ENCODE measurements around the gene ANKK1.

DNA sequence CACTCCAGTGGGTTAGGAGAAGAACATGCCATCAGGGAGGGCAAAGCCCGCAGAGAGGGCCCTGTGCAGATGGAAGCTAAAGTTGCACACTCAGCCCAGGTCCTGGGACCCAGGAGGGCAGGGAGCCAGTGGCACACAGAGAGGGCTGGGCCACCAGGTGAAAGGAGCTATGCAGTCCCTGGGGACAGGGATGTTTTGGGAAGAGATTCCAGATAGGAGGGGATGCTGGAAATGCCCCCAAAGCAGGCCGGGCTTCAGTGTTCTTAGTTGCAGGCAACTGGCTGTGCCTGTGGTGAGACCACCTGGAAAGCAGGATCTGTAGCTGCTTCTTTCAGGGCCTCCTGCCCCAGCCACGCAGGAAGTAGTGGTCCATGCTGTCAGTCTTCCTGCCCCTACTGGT is 19.6 kb downstream of the ANKK1 start:
- TF ChIP-seq POLR2A (IDR thresholded peaks at IDR 0.05): no peak
- TF ChIP-seq, protein P1, sequence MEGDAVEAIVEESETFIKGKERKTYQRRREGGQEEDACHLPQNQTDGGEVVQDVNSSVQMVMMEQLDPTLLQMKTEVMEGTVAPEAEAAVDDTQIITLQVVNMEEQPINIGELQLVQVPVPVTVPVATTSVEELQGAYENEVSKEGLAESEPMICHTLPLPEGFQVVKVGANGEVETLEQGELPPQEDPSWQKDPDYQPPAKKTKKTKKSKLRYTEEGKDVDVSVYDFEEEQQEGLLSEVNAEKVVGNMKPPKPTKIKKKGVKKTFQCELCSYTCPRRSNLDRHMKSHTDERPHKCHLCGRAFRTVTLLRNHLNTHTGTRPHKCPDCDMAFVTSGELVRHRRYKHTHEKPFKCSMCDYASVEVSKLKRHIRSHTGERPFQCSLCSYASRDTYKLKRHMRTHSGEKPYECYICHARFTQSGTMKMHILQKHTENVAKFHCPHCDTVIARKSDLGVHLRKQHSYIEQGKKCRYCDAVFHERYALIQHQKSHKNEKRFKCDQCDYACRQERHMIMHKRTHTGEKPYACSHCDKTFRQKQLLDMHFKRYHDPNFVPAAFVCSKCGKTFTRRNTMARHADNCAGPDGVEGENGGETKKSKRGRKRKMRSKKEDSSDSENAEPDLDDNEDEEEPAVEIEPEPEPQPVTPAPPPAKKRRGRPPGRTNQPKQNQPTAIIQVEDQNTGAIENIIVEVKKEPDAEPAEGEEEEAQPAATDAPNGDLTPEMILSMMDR (IDR thresholded peaks at IDR 0.05): no peak
- no peak for TF ChIP-seq POLR2AphosphoS5 (IDR thresholded peaks at IDR 0.05)
- no peak for TF ChIP-seq EP300 (IDR thresholded peaks at IDR 0.05)
